Common myeloid progenitor, CD34-positive (primary cell): ENCODE measurements around the gene SPSB4.

Source experiments
- CTCF ChIA-PET: fragments of 350-600 bp; sonication (Branson Sonifier 250); formaldehyde crosslinking; loops from one replicate; lab custom pipeline; 2021; ENCODE audit warnings: antibody characterized with exemption; lab: Charles Lee
- POLR2A ChIA-PET: fragments of 350-600 bp; sonication (Branson Sonifier 250); formaldehyde crosslinking; loops from one replicate; lab custom pipeline; 2021; ENCODE audit warnings: antibody characterized with exemption; lab: Charles Lee
- DNase-seq, 3 donors: peaks; one replicate each; pipeline versions ENCODE4 v3.0.0 to v3.0.0-alpha.2; 2013
- H3K27ac ChIP-seq, 2 experiments: 1 replicate in 1 of 2; 2 replicates in 1 of 2; pipeline ENCODE4 v1.7.0; 2013; ENCODE audit warnings: inconsistent platforms in 2 of 2, low read length in 2 of 2, mild to moderate bottlenecking in 2 of 2, low read depth in 1 of 2, moderate library complexity in 1 of 2; ENCODE audit not compliant: severe bottlenecking in 2 of 2, insufficient read depth in 1 of 2, poor library complexity in 1 of 2
- H3K27me3 ChIP-seq, 5 experiments: replicated peaks in 2 of 5; 1 replicate in 3 of 5; 2 replicates in 2 of 5; pipeline versions ENCODE4 v1.6.1 to v1.7.0; 2013; ENCODE audit warnings: low read length in 4 of 5, mild to moderate bottlenecking in 2 of 5, moderate library complexity in 2 of 5, inconsistent platforms in 1 of 5; ENCODE audit not compliant: insufficient read depth in 5 of 5, control insufficient read depth in 4 of 5
- H3K36me3 ChIP-seq, 4 experiments: 1 replicate in 2 of 4; 2 replicates in 2 of 4; pipeline versions ENCODE4 v1.6.1 to v1.7.0; 2013; ENCODE audit warnings: low read length in 3 of 4, control low read depth in 1 of 4, mild to moderate bottlenecking in 1 of 4; ENCODE audit not compliant: control insufficient read depth in 4 of 4, insufficient read depth in 4 of 4
- H3K4me1 ChIP-seq, 4 experiments: 1 replicate in 3 of 4; 2 replicates in 1 of 4; pipeline versions ENCODE4 v1.6.1 to v1.7.1; 2013; ENCODE audit warnings: low read length in 3 of 4, mild to moderate bottlenecking in 3 of 4, control low read depth in 1 of 4, inconsistent platforms in 1 of 4, moderate library complexity in 1 of 4; ENCODE audit not compliant: control insufficient read depth in 4 of 4, insufficient read depth in 4 of 4; ENCODE audit errors: control extremely low read depth in 1 of 4
- H3K4me3 ChIP-seq, 7 experiments: 1 replicate in 4 of 7; 2 replicates in 3 of 7; pipeline versions ENCODE4 v1.5.1 to v1.7.0; 2013; ENCODE audit warnings: mild to moderate bottlenecking in 7 of 7, low read length in 6 of 7, moderate library complexity in 6 of 7, inconsistent platforms in 2 of 7, low read depth in 2 of 7, control low read depth in 1 of 7; ENCODE audit not compliant: insufficient read depth in 4 of 7, control insufficient read depth in 1 of 7; ENCODE audit errors: extremely low read depth in 1 of 7
- H3K9me3 ChIP-seq, 5 experiments: 1 replicate in 4 of 5; 2 replicates in 1 of 5; pipeline versions ENCODE4 v1.6.1 to v1.7.1; 2013; ENCODE audit warnings: low read length in 4 of 5, mild to moderate bottlenecking in 2 of 5, inconsistent platforms in 1 of 5, low read depth in 1 of 5, moderate library complexity in 1 of 5; ENCODE audit not compliant: control insufficient read depth in 4 of 5, insufficient read depth in 2 of 5; ENCODE audit errors: control extremely low read depth in 1 of 5
- WGBS: methylation state at CpG from one replicate; pipeline ENCODE4 v1.1.5; 2013; ENCODE audit not compliant: insufficient coverage; 5-methylcytosine and 5-hydroxymethylcytosine counted together

SPSB4 gene

DNA sequence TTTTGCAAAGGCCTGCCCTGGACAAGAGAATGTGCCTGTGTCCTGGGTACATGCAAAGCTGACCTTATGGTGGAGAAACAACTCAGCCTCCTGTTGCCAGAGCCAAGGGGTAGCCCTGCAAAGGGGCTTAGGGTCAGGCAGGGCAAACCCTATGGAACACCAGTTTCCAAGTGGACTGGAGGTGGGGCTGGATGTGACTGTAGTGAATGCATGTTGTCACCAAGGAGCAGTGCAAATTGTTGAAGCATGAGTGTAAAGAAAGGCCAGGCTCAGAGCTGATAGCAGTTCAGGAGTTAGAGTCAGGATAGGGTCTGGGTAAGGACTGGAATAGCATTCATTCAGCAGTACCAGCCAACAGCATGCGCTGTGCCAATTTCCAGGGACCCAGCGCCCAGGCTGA lies 97.6 kb downstream of the SPSB4 start:
- H3K27me3 ChIP-seq, result no peaks in the 10 kb centered on the region
- no peak for DNase-seq
- H3K27ac ChIP-seq, result no peak overlapping the region
- no peaks in the 10 kb centered on the region for H3K9me3 ChIP-seq
- H3K4me3 ChIP-seq, result no peak overlapping the region
- CTCF ChIA-PET, result interaction anchor here (2.4 kb wide), 1 partner anchor 33 kb away, joined by 8 read pairs; no protein-coding TSS in a partner anchor
- WGBS, result 100% methylated on average over 2 of the region's 2 CpGs
- no peaks in the 10 kb centered on the region for H3K36me3 ChIP-seq
- POLR2A ChIA-PET, result no interaction called here
- no peaks in the 10 kb centered on the region for H3K4me1 ChIP-seq

DNA sequence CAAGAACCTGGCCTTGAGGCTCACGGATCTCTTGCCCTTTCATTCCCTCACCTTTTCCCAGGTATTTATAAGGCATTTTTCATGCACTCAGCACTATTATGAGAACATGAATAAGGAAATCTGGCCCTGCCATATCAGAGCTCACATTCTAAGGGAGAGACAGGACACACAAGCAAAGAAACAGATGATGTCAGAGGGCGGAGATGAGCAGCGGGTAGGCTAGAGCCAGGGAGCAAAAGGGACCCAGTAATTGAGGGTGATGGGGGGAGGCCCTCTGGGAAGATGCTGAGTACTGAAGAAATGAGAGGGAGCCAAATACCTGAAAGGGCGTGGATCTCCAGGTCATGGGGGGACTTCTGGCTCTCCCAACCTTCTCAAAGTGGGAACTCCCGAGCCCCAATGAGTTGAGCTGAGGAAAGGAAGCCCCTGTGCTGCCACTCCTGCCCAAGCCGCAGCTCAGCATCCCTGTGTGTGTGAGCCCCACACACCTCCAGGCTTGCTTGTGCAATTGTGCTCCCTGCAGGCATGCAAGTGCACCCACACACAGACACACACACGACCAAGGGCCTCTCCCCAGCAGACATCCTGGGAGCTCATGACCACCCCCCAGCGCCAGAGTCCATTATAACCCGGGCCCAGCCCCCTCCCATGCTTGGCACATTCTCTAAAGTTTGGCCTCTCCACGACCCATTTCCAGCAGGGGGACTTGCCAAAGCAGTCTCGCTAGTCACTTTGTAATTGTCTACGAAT lies 99.1 kb downstream of the SPSB4 start:
- 96% methylated on average over 10 of the region's 12 CpGs for WGBS
- Histone ChIP-seq H3K27ac (no peak overlapping the region), H3K4me1 (no peaks in the 10 kb centered on the region), H3K27me3 (peaks cover 0 to 2% (median 0%) of the 10 kb centered on the region in 5 experiments), H3K36me3 (no peaks in the 10 kb centered on the region), H3K4me3 (no peak overlapping the region), H3K9me3 (no peaks in the 10 kb centered on the region)
- DNase-seq, result no peak
- CTCF ChIA-PET, result interaction anchor here (2.4 kb wide), 1 partner anchor 35 kb away, joined by 8 read pairs; no protein-coding TSS in a partner anchor
- POLR2A ChIA-PET, result no interaction called here

- DNase-seq, result no peak
- H3K4me1 ChIP-seq, result no peaks in the 10 kb centered on the region
- no peaks in the 10 kb centered on the region for H3K9me3 ChIP-seq
- H3K27me3 ChIP-seq, result peaks cover 0 to 2% (median 0%) of the 10 kb centered on the region in 5 experiments
- no peaks in the 10 kb centered on the region for H3K36me3 ChIP-seq
- POLR2A ChIA-PET, result no interaction called here
- H3K27ac ChIP-seq, result no peak overlapping the region
- CTCF ChIA-PET, result interaction anchor here (0.7 kb wide), 1 partner anchor 41 kb away, joined by 3 read pairs; no protein-coding TSS in a partner anchor
- 100% methylated on average over 2 of the region's 2 CpGs for WGBS
- H3K4me3 ChIP-seq, result no peak overlapping the region
Measured at GRCh38 chr3:141150931-141151330, 99.8 kb downstream of the SPSB4 start.

- 100% methylated on average over 8 of the region's 9 CpGs for WGBS
- ChIA-PET POLR2A (no interaction called here), CTCF (interaction anchor here (0.7 to 1.0 kb wide), 2 partner anchors 41 to 121 kb away, joined by 3 read pairs; no protein-coding TSS in a partner anchor)
- no peaks in the 10 kb centered on the region for H3K36me3 ChIP-seq
- H3K4me1 ChIP-seq, result no peaks in the 10 kb centered on the region
- peaks cover 0 to 2% (median 0%) of the 10 kb centered on the region in 5 experiments for H3K27me3 ChIP-seq
- no peaks in the 10 kb centered on the region for H3K9me3 ChIP-seq
- no peak for DNase-seq
- H3K4me3 ChIP-seq, result no peak overlapping the region
- H3K27ac ChIP-seq, result no peak overlapping the region
Measured at GRCh38 chr3:141151439-141151838, 100.3 kb downstream of the SPSB4 start.

- Histone ChIP-seq H3K4me3 (no peak overlapping the region), H3K27ac (no peak overlapping the region), H3K27me3 (peaks cover 0 to 2% (median 0%) of the 10 kb centered on the region in 5 experiments), H3K4me1 (no peaks in the 10 kb centered on the region), H3K9me3 (no peaks in the 10 kb centered on the region), H3K36me3 (no peaks in the 10 kb centered on the region)
- ChIA-PET POLR2A (no interaction called here), CTCF (interaction anchor here (1.0 kb wide), 1 partner anchor 121 kb away, joined by 3 read pairs; no protein-coding TSS in a partner anchor)
- DNase-seq, result no peak
- 85% methylated on average over 8 of the region's 9 CpGs for WGBS
Measured at GRCh38 chr3:141152130-141152529, 101.0 kb downstream of the SPSB4 start.

DNA sequence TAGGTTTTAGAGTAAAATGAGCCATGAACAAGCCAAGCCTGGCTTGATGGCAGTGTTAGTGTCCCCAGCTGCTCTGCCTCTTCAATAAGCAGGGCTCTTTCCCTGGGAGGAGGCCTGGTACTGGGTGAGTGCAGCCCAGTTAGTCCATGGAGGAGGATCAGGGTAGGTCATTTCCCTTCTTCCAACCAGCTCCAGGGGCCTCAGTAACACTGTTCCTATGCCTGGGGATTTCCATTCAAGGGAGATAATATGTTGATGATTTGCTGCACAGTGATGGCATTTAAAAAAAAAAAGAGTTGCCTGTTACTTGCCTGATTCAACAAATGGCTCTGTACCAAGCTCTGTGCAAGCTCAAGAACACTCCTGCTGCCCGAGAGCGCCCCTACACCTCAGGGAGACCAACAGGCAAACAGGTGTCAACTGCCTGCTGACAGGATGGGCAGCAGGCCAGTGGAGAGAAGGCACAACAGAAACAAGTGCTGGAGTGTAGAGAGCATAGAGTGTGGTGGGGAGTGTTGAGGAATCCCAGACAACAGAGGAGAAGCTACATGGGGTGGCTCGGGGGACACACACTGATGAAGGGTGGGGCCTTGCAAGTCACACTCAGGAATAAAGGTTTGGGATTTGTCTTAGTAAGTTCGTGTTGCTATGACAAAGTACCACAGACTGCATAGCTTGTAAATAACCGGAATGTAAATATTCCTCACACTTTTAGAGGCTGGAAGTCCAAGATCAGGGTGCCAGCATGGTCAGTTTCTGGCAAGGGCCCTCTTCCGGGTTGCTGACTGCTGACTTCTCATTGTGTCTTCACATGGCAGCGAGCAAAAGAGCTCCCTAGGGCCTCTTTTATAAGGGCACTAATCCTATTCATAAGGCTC lies 101.9 kb downstream of the SPSB4 start:
- no peaks in the 10 kb centered on the region for H3K9me3 ChIP-seq
- H3K36me3 ChIP-seq, result no peaks in the 10 kb centered on the region
- no peak overlapping the region for H3K27ac ChIP-seq
- ChIA-PET POLR2A (no interaction called here), CTCF (interaction anchor here (0.6 to 0.7 kb wide), 2 partner anchors 1204 to 1768 kb away, joined by 3 to 4 read pairs; no protein-coding TSS in a partner anchor)
- WGBS, result 89% methylated on average over 6 of the region's 7 CpGs
- no peaks in the 10 kb centered on the region for H3K4me1 ChIP-seq
- H3K4me3 ChIP-seq, result no peak overlapping the region
- no peak for DNase-seq
- H3K27me3 ChIP-seq, result peaks cover 0 to 2% (median 0%) of the 10 kb centered on the region in 5 experiments
